Mesendoderm (in vitro differentiated cells): ENCODE data around the gene USP30.

Source experiments
- DNase-seq: peaks from one replicate; pipeline ENCODE4 v3.0.0; 2013
- H2AK5ac ChIP-seq: 2 replicates; pipeline ENCODE4 v1.6.1; 2013; ENCODE audit warnings: low read length, inconsistent platforms
- H2BK120ac ChIP-seq: 2 replicates; pipeline ENCODE4 v1.6.1; 2013; ENCODE audit warnings: low read depth, mild to moderate bottlenecking, low read length, moderate library complexity, mixed read lengths
- H2BK15ac ChIP-seq: replicated peaks from 2 replicates; pipeline ENCODE4 v1.6.1; 2013; ENCODE audit warnings: low read depth, mild to moderate bottlenecking, moderate library complexity
- H2BK5ac ChIP-seq: 2 replicates; pipeline ENCODE4 v1.6.1; 2013; ENCODE audit warnings: low read length, inconsistent platforms
- H3K18ac ChIP-seq: 2 replicates; pipeline ENCODE4 v1.6.1; 2013; ENCODE audit warnings: mild to moderate bottlenecking, low read length, mixed read lengths
- H3K23ac ChIP-seq: one replicate; pipeline ENCODE4 v1.6.1; 2013; ENCODE audit warnings: low read length
- H3K27ac ChIP-seq: 2 replicates; pipeline ENCODE4 v1.5.1; 2013; ENCODE audit warnings: low read depth, mild to moderate bottlenecking, inconsistent platforms, low read length, moderate library complexity
- H3K27me3 ChIP-seq: 2 replicates; pipeline ENCODE4 v1.6.1; 2013; ENCODE audit warnings: low read length, control low read depth, mild to moderate bottlenecking, inconsistent platforms; ENCODE audit not compliant: insufficient read depth, poor library complexity
- H3K36me3 ChIP-seq: 2 replicates; pipeline ENCODE4 v1.6.1; 2013; ENCODE audit warnings: low read length, inconsistent platforms; ENCODE audit not compliant: control insufficient read depth, insufficient read depth
- H3K4ac ChIP-seq: one replicate; pipeline ENCODE4 v1.6.1; 2013; ENCODE audit warnings: low read depth, mild to moderate bottlenecking, low read length, moderate library complexity
- H3K4me1 ChIP-seq: 2 replicates; pipeline ENCODE4 v1.6.1; 2013; ENCODE audit warnings: low read depth, low read length, inconsistent platforms; ENCODE audit not compliant: control insufficient read depth
- H3K4me2 ChIP-seq: 2 replicates; pipeline ENCODE4 v1.6.1; 2013; ENCODE audit warnings: low read length
- H3K4me3 ChIP-seq: 2 replicates; pipeline ENCODE4 v1.5.1; 2013; ENCODE audit warnings: mild to moderate bottlenecking, low read length
- H3K56ac ChIP-seq: one replicate; pipeline ENCODE4 v1.6.1; 2013; ENCODE audit warnings: low read length
- H3K79me1 ChIP-seq: 2 replicates; pipeline ENCODE4 v1.6.1; 2013; ENCODE audit warnings: low read length, inconsistent platforms
- H3K79me2 ChIP-seq: 2 replicates; pipeline ENCODE4 v1.6.1; 2013; ENCODE audit warnings: mild to moderate bottlenecking, low read length; ENCODE audit not compliant: control insufficient read depth, insufficient read depth
- H3K9ac ChIP-seq: 2 replicates; pipeline ENCODE4 v1.6.1; 2013; ENCODE audit warnings: low read length, inconsistent platforms
- H4K5ac ChIP-seq: one replicate; pipeline ENCODE4 v1.6.1; 2013; ENCODE audit warnings: low read length
- H4K8ac ChIP-seq: one replicate; pipeline ENCODE4 v1.6.1; 2013; ENCODE audit warnings: low read depth, mild to moderate bottlenecking, control low read depth, low read length, moderate library complexity
- WGBS: extraction: QIAGEN DNeasy Blood & Tissue Kit; methylation state at CpG from one replicate; pipeline ENCODE4 v1.1.7; 2013; ENCODE audit warnings: low lambda C conversion rate, missing lambda C conversion rate; ENCODE audit not compliant: insufficient coverage; ENCODE audit errors: extremely low coverage; 5-methylcytosine and 5-hydroxymethylcytosine counted together

Gene USP30

DNA sequence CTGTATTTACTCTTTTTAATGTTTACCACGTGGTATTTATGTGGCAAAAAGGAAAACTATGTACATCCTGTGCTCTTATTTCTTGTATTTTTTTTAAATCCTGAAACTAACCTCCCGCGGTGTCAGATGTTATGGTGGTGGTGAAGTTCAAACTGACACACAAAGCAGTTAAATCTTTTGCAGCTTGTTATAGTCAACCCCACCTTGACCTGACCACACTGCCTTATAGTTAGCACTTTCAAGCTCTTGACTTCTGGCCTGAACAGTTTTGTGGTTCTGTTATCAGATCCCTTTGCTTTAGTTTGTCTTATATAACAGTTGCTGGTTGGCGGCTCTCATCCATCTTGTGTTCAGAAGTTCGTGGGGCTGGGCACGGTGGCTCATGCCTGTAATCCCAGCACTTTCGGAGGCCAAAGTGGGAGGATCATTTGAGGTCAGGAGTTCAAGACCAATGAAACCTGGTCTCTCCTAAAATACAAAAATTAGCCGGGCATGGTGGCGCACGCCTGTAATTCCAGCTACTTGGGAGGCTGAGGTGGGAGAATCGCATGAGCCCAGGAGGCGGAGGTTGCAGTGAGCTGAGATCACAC is 47.1 kb downstream of the USP30 start:
- Histone ChIP-seq H3K4me3 (no peak overlapping the region), H3K79me2 (peaks cover 13% of the 10 kb centered on the region), H3K27ac (no peak overlapping the region), H3K4me2 (no peak overlapping the region), H3K36me3 (peaks cover 13% of the 10 kb centered on the region), H3K9ac (peak overlapping the region; percentile 30), H3K4me1 (no peaks in the 10 kb centered on the region), H3K56ac (no peak overlapping the region), H3K79me1 (no peaks in the 10 kb centered on the region), H2BK15ac (no peak overlapping the region), H2BK5ac (no peak overlapping the region), H3K4ac (no peak overlapping the region), H4K5ac (no peak overlapping the region), H2AK5ac (no peak overlapping the region), H3K18ac (no peak overlapping the region), H3K23ac (no peak overlapping the region), H4K8ac (no peak overlapping the region), H2BK120ac (no peak overlapping the region), H3K27me3 (no peaks in the 10 kb centered on the region)
- no CpG with 5 or more reads among the region's 12 CpGs for WGBS
- DNase-seq = no peak

DNA sequence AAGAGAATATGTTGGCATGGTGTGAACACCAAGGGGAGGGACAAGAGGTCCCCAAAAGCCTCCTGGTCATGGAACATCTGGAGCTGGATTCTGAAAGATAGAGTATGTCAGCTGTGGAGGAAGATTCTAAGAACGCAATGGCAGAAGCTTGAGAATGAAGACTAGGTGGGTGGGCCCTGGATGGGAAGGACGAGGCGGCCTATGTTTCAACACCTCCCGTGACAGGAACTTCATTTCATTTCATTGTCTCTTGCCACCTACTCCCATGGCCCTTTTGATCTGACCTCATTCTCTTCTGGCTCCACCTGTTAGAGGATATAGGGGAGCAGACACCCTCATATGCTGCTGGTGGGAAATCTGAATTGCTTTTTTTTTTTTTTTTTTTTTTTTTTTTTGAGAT is 48.4 kb downstream of the USP30 start:
- no peak overlapping the region for H3K4me2 ChIP-seq
- no peaks in the 10 kb centered on the region for H3K4me1 ChIP-seq
- WGBS = no CpG with 5 or more reads among the region's 4 CpGs
- no peak overlapping the region for H3K23ac ChIP-seq
- H3K79me1 ChIP-seq = no peaks in the 10 kb centered on the region
- no peak overlapping the region for H3K4me3 ChIP-seq
- no peak for DNase-seq
- no peaks in the 10 kb centered on the region for H3K27me3 ChIP-seq
- no peak overlapping the region for H3K27ac ChIP-seq
- H3K56ac ChIP-seq = no peak overlapping the region
- no peak overlapping the region for H3K9ac ChIP-seq
- H4K8ac ChIP-seq = no peak overlapping the region
- H3K18ac ChIP-seq = no peak overlapping the region
- H2BK120ac ChIP-seq = no peak overlapping the region
- H3K36me3 ChIP-seq = peaks cover 13% of the 10 kb centered on the region
- H3K4ac ChIP-seq = no peak overlapping the region
- no peak overlapping the region for H2AK5ac ChIP-seq
- no peak overlapping the region for H4K5ac ChIP-seq
- no peak overlapping the region for H2BK15ac ChIP-seq
- H2BK5ac ChIP-seq = no peak overlapping the region
- peaks cover 13% of the 10 kb centered on the region for H3K79me2 ChIP-seq

DNA sequence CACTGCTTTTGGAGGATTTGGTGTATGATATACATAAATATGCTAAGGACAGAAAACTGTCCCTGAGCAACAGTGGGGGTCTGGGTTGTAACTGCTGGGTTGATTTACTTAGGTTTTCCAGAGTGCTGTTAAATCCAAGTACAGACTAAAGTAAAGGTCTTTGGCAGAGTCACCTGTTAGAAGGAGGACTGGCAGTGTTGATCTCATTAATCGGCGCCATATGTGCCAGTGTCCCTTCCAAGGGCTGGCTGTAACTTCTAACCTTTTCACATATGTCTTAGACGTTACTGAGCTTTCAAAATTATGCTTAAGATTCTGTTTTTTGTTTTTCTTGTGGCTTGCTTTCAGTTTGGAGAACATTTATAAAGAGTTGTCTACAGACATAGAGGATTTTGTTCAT is 50.1 kb downstream of the USP30 start:
- Histone ChIP-seq H3K4me1 (no peaks in the 10 kb centered on the region), H3K18ac (no peak overlapping the region), H2BK15ac (no peak overlapping the region), H4K5ac (no peak overlapping the region), H3K23ac (no peak overlapping the region), H3K56ac (no peak overlapping the region), H3K27me3 (no peaks in the 10 kb centered on the region), H3K4ac (no peak overlapping the region), H3K4me2 (no peak overlapping the region), H2BK5ac (no peak overlapping the region), H3K9ac (no peak overlapping the region), H3K27ac (no peak overlapping the region), H2BK120ac (no peak overlapping the region), H3K79me2 (peaks cover 13% of the 10 kb centered on the region), H3K79me1 (no peaks in the 10 kb centered on the region), H3K36me3 (peaks cover 19% of the 10 kb centered on the region), H2AK5ac (no peak overlapping the region), H3K4me3 (no peak overlapping the region), H4K8ac (no peak overlapping the region)
- WGBS = no CpG with 5 or more reads among the region's 3 CpGs
- DNase-seq = no peak

DNA sequence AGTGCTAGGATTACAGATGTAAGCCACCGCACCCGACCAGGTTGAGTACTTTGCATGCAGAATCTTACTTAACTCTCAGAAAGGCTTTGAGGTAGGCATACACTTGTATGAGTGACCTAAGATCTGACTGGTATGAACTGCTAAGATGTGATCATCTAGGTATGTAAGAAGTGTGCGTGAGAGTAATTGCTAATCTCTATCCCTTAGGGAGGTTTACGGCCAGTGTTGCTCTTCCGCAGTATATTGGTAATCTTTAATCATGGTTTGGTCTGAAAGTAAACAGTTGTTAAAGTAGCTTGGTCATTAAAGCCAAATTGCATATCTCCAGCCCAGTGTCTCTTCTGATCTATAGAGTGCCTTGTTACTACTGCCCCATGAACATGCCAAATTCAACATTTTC is 52.8 kb downstream of the USP30 start:
- no peak overlapping the region for H2AK5ac ChIP-seq
- no peak overlapping the region for H3K4ac ChIP-seq
- H3K56ac ChIP-seq = no peak overlapping the region
- no peak overlapping the region for H2BK15ac ChIP-seq
- H3K27me3 ChIP-seq = no peaks in the 10 kb centered on the region
- no peak overlapping the region for H4K5ac ChIP-seq
- DNase-seq = no peak
- no peak overlapping the region for H3K4me2 ChIP-seq
- H2BK120ac ChIP-seq = no peak overlapping the region
- no peaks in the 10 kb centered on the region for H3K79me2 ChIP-seq
- H3K4me3 ChIP-seq = no peak overlapping the region
- H4K8ac ChIP-seq = no peak overlapping the region
- H3K4me1 ChIP-seq = no peaks in the 10 kb centered on the region
- no peak overlapping the region for H3K27ac ChIP-seq
- no peak overlapping the region for H3K9ac ChIP-seq
- H3K23ac ChIP-seq = no peak overlapping the region
- no peak overlapping the region for H3K18ac ChIP-seq
- no peak overlapping the region for H2BK5ac ChIP-seq
- H3K36me3 ChIP-seq = peaks cover 22% of the 10 kb centered on the region
- no CpG with 5 or more reads among the region's 5 CpGs for WGBS
- H3K79me1 ChIP-seq = no peaks in the 10 kb centered on the region

DNA sequence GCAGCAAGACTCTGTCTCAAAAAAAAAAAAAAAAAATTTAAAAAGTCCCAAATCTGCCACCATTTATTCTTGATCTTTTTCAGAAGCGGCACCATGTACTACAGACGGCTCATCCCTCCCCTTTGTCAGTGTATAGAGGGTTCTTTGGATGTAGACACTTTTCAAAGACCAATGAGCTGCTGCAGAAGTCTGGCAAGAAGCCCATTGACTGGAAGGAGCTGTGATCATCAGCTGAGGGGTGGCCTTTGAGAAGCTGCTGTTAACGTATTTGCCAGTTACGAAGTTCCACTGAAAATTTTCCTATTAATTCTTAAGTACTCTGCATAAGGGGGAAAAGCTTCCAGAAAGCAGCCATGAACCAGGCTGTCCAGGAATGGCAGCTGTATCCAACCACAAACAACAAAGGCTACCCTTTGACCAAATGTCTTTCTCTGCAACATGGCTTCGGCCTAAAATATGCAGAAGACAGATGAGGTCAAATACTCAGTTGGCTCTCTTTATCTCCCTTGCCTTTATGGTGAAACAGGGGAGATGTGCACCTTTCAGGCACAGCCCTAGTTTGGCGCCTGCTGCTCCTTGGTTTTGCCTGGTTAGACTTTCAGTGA is 57.5 kb downstream of the USP30 start:
- Histone ChIP-seq H3K9ac (no peak overlapping the region), H3K56ac (no peak overlapping the region), H2AK5ac (no peak overlapping the region), H3K4me3 (no peak overlapping the region), H3K4me2 (no peak overlapping the region), H3K18ac (no peak overlapping the region), H4K5ac (no peak overlapping the region), H3K79me1 (no peaks in the 10 kb centered on the region), H2BK120ac (no peak overlapping the region), H3K23ac (no peak overlapping the region), H3K4me1 (no peaks in the 10 kb centered on the region), H4K8ac (no peak overlapping the region), H2BK15ac (no peak overlapping the region), H3K36me3 (peaks cover 9% of the 10 kb centered on the region), H3K27ac (no peak overlapping the region), H3K4ac (no peak overlapping the region), H3K27me3 (no peaks in the 10 kb centered on the region), H3K79me2 (no peaks in the 10 kb centered on the region), H2BK5ac (no peak overlapping the region)
- no CpG with 5 or more reads among the region's 6 CpGs for WGBS
- DNase-seq = no peak

DNA sequence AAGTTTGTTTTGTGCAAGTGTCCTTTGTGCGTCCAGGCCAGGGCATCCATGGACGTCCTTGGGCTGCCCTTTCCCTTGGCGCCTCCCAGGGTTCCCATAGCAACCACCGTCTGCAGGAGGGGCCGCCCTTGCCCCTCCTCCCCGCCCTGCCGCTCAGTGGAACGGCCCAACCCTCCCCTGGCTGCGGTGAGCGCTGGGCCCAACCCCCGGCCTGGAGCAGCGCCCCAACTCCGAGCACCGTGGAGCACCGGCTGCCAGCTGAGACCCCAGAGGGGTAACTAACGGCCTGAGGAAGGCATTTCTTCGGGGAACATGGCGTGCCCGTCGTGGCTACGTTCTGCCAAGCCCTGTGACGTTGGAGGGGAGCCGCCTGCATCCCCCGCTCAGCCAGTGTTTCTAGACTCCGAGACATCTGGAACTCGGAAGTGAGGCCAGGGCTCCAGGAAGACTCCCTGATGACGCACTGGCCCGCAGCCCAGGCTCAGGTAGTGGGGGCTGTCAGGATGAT is 58.7 kb downstream of the USP30 start:
- peak; percentile 88 for DNase-seq
- Histone ChIP-seq H2BK15ac (no peak overlapping the region), H2AK5ac (no peak overlapping the region), H3K79me2 (no peaks in the 10 kb centered on the region), H3K4me1 (no peaks in the 10 kb centered on the region), H3K56ac (peak overlapping the region; percentile 78), H2BK5ac (no peak overlapping the region), H3K23ac (no peak overlapping the region), H3K79me1 (no peaks in the 10 kb centered on the region), H3K4me3 (peak overlapping the region; percentile 41), H3K9ac (peak overlapping the region; percentile 69), H4K5ac (no peak overlapping the region), H3K36me3 (peaks cover 6% of the 10 kb centered on the region), H3K4ac (no peak overlapping the region), H2BK120ac (no peak overlapping the region), H3K18ac (no peak overlapping the region), H4K8ac (no peak overlapping the region), H3K27me3 (no peaks in the 10 kb centered on the region), H3K4me2 (peak overlapping the region; percentile 67), H3K27ac (no peak overlapping the region)
- no CpG with 5 or more reads among the region's 28 CpGs for WGBS
